HG02938 (cell line): ENCODE data around the gene CSF1.

Experiments used
- ATAC-seq: cut with Tn5 transposase; IDR thresholded peaks from one replicate; pipeline ENCODE4 v1.9.1; 2021; ENCODE audit warnings: mild to moderate bottlenecking, moderate library complexity; ENCODE audit not compliant: unreplicated experiment

CSF1 gene

GRCh38 chr1:109901141-109901523, 9.5 kb upstream of the CSF1 start:
- ATAC-seq = no peak

GRCh38 chr1:109901524-109902145, 9.0 kb upstream of the CSF1 start:
- ATAC-seq = no peak

- no peak for ATAC-seq
Measured at GRCh38 chr1:109902204-109902985, 8.3 kb upstream of the CSF1 start.

- ATAC-seq = no peak
Measured at GRCh38 chr1:109903376-109903930, 7.2 kb upstream of the CSF1 start.

- ATAC-seq = no peak
Measured at GRCh38 chr1:109904105-109904817, 6.4 kb upstream of the CSF1 start.

- no peak for ATAC-seq
Measured at GRCh38 chr1:109905491-109905890, 5.2 kb upstream of the CSF1 start.

- ATAC-seq = peak; percentile 94
Measured at GRCh38 chr1:109906160-109906838, 4.3 kb upstream of the CSF1 start.

GRCh38 chr1:109906839-109907180, 3.8 kb upstream of the CSF1 start:
- no peak for ATAC-seq

- no peak for ATAC-seq
Measured at GRCh38 chr1:109907190-109907774, 3.4 kb upstream of the CSF1 start.

- ATAC-seq = no peak
Measured at GRCh38 chr1:109908836-109909235, 1.8 kb upstream of the CSF1 start.

GRCh38 chr1:109909561-109909960, 1.1 kb upstream of the CSF1 start:
- ATAC-seq = no peak

- no peak for ATAC-seq
Measured at GRCh38 chr1:109910963-109911798, 532 bp downstream of the CSF1 start.

GRCh38 chr1:109912214-109912861, 1.7 kb downstream of the CSF1 start:
- no peak for ATAC-seq

GRCh38 chr1:109912873-109913272, 2.2 kb downstream of the CSF1 start:
- no peak for ATAC-seq

- ATAC-seq = no peak
Measured at GRCh38 chr1:109913360-109913879, 2.8 kb downstream of the CSF1 start.

- no peak for ATAC-seq
Measured at GRCh38 chr1:109914587-109915240, 4.1 kb downstream of the CSF1 start.

- ATAC-seq = no peak
Measured at GRCh38 chr1:109917051-109917767, 6.6 kb downstream of the CSF1 start.
